CD4-positive, alpha-beta T cell treated with Interferon alpha-2 for 1 hour (primary cell): Measurements from ENCODE around the gene INTS11.
A peak's percentile ranks its signal among the peaks of the same experiment; 100 is the strongest.

Experiments used
- DNase-seq, 2 donors: peaks; one replicate each; pipeline ENCODE4 v3.0.0-alpha.2; 2020 to 2022

INTS11 gene

DNA sequence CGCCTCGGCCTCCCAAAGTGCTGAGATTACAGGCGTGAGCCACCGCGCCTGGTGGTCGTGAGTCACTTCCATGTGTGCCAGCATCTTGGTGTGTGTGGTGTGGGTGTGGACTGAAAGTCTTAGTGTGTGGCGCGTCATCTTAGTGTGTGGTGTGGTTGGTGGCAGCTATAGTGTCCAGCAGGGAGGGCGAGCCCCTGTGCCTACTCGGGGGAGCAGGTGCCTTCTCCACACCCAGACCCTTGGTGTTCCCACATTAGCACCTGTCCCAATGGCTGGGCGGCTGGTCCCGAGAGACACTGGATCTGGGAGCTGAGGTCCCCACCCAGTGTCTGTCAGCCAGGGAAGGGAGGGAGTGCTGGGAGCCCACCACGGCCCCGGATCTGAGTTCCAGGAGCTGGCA lies 41.5 kb downstream of the INTS11 start:
- DNase-seq = no peak

DNA sequence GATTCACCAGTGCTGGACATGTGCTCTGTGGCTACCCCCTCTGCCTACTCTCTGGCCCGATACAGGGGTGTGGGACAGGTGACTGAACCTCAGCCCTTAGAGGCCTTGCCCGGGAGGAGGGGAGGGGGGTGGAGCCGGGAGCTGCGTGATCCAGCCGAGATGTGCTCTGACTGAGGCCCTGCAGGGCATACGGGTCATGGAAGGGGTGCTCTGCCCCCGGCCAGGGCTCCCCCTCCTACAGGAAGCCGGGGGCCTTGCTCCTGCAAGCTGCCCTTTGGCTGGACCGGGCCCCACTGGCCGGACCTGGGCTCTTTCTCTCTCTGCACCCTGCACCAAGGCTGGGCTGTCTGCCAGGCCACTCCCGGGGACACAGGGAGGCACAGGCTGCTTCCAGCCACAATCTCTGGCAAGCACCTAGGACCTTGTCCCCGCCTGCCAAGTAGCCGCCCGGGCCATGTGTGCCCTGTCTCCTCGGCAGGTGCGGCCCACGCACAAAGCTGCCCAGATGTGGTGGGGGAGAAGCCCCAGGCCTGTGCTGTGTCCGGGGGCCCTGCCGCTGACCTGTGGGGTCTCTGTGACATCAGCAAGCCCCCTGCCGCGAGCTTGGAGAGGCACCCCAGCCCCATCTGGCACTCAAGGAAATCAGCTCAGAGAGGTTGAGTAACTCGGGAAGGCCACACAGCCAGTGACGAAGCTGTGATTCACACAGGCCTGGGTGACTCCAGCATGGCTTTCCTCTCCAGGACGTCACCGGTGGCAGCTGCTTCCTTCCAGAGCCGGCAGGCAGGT lies 42.7 kb downstream of the INTS11 start:
- no peak for DNase-seq

DNA sequence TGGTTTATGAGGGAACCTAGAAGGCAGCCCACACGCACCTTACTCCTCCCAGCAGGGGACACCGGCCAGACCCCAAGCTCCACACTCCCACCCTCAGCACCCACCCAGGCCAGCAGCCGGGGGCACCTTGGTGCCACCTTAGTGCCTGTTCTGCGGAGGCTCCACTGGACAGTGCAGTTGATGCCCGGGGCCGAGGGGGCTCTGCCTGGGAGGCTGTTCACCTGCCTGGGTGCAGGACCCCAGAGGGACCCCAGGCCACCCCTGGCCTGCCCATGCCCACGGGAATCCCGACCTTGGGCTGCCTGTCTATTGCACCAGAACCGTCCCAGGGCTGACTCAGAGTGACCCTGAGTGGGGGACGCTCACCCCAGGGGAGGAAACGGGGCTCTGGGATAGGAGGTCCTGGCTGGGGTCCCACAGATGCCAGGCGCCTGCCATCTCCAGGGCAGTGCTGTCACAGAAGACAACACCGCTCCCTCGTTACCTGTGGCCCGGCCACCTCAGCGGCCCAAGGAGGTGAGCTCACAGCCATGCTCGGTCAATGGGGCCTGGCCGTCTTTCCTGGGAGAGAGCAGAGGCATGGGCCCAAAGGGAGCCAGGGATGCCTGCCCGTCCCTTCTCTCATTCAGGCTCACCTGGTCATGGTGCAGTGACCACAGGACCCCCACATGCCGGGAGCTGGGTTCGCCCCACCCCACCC lies 43.5 kb downstream of the INTS11 start:
- no peak for DNase-seq

DNA sequence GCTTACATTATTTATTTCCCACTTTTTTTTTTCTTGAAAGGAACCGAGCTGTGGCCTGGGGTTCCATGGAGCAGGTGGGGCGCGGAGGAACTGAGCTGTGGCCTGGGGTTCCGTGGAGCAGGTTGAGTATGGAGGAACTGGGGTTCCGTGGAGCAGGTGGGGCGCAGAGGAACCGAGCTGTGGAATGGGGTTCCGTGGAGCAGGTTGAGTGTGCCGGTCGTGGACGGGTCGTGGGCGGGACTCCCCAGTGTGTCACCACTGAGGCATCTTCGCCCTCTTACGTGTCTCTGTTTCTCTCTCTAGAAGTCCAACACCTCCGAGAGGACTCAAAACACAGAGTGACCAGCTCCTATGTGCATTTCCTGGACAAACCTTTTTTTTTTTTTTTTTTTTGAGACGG lies 45.4 kb downstream of the INTS11 start:
- no peak for DNase-seq

DNA sequence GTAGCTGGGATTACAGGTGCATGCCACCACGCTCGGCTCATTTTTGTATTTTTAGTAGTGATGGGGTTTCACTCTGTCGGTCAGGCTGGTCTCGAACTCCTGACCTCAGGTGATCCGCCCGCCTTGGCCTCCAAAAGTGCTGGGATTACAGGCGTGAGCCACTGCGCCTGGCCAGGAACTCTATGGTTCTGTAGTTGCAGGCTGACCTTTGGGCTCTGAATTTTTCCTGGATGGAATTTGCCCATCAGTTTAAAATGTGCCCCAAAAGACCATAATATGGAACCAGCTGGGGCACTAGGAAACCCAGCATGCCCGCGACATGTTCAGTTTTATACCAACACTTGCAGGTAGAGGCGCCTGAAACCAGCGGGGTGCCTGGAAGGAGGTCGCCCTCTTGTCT lies 45.8 kb downstream of the INTS11 start:
- DNase-seq = no peak

DNA sequence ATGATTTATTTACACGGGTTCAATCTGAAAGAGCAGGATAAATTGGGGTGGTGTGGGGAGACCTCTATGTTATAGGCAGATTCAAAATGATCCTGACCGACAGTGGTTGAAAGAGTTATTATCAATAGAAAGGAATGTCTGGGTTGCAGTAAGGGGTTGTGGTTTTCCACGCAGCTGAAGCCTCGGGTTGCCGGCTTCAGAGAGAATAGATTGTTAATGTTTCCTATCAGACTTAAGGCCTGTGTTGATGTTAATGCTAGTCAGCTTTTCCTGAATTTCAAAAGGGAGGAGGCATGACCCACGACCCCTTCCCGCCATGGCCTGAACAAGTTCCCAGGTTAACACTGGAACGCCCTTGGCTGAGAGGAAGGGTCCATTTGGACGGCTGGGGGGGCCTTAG lies 48.6 kb downstream of the INTS11 start:
- DNase-seq = no peak

DNA sequence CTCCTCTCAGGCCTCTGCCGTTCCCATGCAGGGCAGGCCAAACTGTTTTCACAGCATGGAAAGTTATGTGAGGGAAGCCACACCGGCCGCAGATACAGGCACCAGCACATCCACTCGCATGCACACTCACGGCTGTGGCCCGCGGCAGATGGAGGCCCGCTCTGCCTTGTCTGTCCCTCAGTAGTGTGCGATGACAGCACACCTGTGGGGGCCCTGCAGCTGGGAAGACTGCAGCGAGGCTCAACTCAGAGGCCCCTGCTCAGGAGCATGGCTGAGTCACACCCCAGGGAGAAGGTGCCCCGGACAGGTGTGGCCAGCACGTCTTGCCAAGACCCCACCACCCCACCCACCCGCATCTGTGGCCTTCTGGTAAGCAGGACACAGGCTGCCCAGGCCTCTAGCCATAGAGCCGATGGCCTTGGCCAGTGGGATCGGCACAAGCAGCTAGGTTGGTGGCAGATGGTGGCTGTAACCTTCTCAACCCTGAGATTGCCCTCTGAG lies 49.5 kb downstream of the INTS11 start:
- DNase-seq = no peak

DNA sequence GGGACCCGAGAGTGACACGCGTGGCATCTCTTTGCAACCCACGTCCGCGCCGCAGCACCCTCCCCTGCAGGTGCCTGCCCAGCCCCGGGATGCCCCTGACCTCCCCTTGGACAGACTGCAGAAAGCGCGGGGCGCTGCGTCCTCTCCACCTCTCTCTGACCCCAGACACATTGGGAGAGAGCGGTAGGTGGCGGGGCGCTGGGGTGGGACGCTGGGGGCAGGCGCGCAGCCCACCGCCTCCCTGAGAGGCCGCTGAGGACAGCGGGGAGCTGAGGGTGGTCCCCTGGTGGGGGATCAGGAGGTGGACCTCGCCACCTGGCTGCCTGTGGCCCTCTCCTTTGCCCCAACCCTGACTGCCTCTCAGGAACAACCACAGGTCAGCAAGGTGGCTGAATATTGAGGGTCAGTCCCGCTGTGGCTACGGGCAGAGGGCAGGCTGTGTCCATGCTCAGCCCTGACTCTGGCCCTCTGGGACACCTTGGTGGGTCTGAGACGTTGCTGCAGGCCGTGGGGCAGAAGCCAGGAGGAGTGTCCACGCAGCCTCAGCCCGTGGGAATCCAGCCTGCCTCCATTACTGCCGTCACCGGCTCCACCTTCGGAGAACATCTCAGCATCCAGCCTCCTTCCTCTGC lies 50.0 kb downstream of the INTS11 start:
- no peak for DNase-seq

DNA sequence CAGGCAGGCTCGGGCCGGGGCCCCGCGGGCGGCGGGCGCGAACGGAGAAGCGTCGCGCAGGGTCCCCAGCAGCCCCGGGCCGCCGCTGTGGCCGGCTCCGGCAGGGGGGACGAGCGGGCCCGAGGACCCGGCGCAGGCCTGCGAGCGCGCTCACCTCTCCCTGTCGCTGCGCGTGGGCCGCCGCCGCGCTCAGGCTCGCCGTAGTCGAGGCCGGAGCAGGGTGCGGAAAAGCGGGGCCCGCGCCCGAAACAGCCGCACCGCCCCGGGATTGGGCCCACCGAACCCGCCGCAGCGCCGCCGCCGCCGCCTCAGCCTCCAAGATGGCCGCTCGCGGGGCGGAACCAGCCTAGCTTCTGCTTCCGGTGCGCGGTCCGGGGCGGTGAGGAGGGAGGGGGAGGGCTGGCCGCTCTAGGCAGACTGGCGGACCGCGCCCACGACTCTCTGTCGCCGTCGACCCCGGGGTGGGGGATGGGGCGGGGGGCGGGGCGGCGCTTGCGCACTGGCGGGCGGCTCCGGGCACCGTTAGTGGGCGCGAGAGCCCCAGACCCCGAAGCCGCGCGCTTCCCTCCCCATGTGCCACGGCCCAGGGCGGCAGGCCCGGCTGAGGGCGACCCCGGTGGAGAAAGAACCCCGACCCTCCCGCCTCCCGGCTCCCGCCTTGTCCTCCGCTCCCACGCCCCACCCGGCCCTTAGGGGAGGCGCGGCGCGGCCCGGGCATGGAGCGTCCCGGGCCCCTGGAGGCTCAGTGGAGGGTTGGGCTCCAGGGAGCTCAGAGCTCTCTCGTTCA lies 50.8 kb downstream of the INTS11 start, which contains the start of gene UBE2J2:
TSS of gene UBE2J2 (minus strand) at position 343 of the 787 bp plus-strand sequence. CDS start 5,862 bp downstream, outside the sequence.
- peak; percentile 92 to 94 for DNase-seq

DNA sequence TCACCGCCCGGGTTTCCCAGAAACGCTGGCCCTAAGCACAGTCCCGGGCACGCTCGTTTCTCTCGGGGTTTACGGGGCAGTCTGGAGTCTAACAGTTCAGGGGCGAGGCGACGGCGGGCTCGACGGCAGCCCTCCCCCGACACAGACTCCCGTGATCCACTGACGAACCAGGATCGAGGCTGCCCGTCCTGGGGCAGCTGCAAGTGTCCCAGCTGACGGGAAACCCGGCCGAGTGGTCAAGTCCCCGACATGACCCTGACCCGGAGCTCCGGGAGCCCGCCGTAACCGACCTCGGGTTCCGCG lies 51.3 kb downstream of the INTS11 start:
- DNase-seq = no peak

DNA sequence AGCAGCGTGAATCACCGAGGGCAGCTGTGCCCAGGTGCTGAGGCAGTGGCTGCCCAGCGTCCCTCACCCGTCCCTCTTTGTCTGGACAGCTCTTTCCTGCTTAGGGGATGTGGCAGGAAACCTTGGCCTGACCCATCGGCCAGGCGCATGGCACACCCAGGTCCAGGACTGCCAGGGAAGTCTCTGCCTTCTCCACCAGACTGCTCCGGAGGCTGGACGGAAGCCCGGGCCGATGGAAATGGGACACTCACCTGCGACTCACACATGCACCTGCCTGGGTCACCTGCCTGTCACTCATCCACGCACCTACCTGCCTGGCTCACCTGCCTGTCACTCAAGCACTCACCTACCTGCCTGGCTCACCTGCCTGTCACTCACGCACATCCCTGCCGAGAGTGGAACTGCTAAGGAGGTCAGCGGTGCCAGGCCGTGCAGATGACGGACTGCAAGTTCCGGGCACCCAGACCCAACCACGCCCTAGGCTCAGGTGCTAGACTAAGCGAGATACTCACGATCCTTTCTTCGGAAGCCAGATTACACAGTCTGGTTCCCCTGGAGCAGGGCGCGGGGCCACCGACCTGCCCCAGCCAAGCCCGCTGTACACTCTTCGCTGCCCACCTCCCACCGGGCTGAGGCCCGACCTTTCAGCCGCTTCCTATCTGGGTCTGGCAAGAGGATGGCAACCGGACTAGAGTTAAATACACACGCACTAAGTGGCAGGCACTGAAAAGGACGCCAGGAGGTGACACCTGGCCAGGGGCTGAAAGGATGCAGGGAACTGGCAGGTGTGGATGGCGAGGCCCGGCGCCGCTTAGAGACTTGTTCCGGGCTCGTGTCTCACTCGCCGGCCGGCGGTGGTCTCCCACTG lies 51.9 kb downstream of the INTS11 start:
- no peak for DNase-seq

DNA sequence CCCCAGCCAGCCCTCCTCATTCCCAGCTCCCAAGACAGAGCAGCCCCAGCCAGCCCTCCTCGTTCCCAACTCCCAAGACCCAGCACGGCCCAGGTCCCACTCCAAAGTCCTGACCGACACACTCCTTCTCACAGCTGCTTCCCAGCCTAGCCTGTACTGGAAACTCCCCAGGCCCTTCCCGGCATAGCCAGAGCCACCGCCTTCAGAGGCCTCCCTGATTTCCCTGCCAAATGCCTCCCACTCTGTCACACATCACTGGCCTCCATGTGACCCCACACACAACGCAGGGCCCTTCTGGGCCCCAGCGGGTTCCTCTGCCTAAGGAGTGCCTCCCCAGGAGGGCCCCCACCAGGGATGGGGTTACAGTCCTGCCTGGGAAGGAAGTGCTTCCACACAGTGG lies 53.6 kb downstream of the INTS11 start:
- DNase-seq = no peak

DNA sequence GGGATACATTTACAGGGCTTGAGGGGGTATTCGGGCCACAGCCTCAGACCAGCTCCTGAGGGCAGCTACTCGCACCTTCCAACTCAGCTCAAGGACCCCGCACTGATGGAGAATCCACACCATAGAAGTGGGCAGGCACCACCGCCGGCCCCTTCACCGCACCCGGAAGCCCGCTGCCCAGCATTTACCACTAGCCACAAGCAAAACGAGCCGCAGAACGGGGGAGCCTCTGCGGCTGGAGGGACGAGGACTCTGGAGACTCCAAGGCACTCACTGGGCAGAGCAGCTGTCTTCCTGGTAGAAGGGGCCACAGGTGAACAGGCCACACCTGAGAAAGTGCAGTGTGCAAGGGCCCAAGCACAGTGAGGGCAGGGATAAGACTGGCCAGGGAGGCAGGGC lies 56.2 kb downstream of the INTS11 start:
- DNase-seq = no peak

DNA sequence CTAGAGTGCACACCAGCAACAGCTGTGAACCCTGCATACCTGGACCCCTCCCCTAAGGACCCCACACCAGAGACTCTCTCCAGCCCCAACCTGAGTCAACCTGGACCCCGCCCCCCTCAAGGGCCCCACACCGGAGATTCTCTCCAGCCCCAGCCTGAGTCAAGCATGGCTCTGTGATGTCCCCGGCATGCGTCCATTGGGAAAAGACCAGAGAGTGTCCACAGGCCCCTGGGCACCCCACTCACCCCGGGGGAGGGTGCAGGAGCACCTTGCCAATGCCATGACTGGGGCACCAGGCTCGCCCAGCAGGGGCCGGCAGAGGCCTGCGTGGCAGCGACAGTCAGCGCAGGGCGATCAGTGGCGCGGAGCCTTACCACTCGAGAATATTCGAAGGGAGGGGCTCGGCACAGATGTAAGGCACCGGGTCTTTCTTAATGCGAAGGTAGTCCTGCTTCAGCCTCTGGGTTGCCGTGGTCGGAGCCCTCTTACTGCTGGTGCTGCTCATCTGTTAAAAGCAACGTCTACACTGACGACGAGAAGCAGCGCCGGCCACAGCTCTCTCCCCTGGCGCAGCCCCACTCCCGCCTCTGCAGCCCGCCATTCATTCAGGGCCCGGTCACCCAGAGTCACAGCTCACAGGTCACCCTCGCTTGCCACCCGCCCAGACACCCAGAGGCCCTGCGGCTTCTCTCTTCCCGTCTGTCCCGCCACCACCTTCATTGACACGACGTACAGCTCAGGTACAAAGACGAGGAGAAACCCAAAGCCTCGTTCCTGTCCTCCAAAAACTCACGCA lies 56.8 kb downstream of the INTS11 start:
- no peak for DNase-seq

DNA sequence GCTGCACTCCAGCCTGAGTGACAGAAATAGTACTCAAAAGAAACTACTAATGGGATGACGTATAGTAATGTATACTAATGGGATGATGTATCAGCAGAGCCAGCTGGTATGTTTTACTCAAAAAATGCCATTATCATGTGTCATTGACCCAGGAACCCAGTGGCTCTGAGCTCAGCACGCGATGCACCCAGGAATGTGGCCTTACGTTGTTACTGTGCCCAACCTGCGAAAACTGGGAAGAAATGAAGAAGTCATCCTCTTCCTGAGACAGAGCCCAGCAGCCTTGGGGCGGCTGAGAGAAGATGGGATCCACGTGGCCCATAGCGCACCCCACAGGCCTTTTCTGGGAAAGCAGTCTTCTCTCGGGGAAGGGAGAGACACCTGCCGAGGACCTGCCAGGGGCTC lies 59.6 kb downstream of the INTS11 start:
- DNase-seq = peak in 1 of 2 donors; percentile 30

DNA sequence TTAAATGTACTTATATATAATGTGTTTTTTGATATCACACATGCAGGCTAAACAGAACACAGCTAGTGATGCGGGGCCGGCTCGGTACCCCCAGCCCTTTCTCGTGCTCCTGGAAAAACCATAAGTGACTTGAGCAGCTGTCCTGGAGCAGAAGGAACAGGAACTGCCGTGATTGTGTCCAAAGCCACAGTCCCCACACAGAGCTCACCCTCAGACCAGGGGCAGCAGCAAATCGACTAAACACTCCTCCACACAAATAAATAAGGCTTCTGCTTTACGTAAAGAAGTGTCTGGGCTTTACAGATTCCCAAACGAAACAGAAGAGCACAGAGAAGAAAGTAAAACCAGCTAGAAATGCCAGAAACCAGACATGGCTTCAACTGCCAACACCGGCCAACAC lies 60.4 kb downstream of the INTS11 start:
- DNase-seq = no peak

DNA sequence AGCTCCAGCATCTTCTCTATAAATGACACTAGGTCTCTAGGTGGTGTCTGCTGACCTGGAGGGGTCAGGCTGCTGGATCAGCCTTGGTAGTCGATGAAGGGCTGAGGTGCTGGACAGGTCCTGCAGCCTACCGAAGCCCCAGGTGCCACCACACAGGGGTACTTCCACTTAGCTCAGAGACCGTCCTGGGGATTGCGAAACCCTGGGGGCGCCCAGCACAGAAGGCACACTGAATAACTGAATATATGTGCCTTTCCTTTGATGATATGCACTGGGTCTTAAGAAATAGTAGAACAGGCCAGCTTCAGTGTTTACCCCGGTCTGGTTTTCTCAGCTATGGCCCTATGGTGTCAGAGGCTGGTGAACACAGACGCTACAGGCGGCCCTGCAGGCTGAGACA lies 61.7 kb downstream of the INTS11 start:
- DNase-seq = no peak

DNA sequence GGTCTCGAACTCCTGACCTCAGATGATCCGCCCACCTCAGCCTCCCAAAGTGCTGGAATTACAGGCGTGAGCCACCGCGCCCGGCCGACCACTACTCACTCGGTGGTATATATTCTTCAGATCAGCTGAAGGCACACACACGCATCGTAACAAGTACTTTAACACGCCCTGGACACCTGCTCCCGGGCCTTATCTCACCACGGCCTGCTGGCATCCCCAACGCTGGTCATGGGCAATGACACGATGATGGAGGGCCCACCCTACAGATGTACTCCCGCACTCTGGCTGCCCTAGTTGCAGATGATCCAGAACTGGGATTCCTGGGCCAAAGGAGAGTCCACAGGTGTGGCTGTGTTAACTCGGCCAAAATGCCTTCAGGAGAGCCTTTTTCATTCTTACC lies 62.4 kb downstream of the INTS11 start:
- no peak for DNase-seq
